H9 (cell line): ENCODE data around the gene NFYC. TPM values are rescaled to one million over a fixed set of nuclear protein-coding genes. Genes with fewer than 3 reads are reported as not detected.

Source experiments
- DNase-seq: peaks from one replicate; pipeline ENCODE4 v3.0.0-alpha.2; 2017
- H2AFZ ChIP-seq: one replicate; pipeline ENCODE4 v1.6.1; 2013; ENCODE audit warnings: mild to moderate bottlenecking, low read length, control low read depth, moderate library complexity
- H2AK5ac ChIP-seq: 2 replicates; pipeline ENCODE4 v1.6.1; 2013; ENCODE audit warnings: low read length, control low read depth, mixed read lengths; ENCODE audit not compliant: insufficient read length
- H2BK120ac ChIP-seq: one replicate; pipeline ENCODE4 v1.6.1; 2013; ENCODE audit warnings: low read depth, mild to moderate bottlenecking, low read length, control low read depth, inconsistent platforms; ENCODE audit not compliant: poor library complexity, severe bottlenecking
- H2BK12ac ChIP-seq: 2 replicates; pipeline ENCODE4 v1.6.1; 2013; ENCODE audit warnings: low read length, control low read depth, mixed read lengths, low read depth; ENCODE audit not compliant: insufficient read length
- H2BK15ac ChIP-seq: 2 replicates; pipeline ENCODE4 v1.6.1; 2013; ENCODE audit warnings: low read depth, low read length, control low read depth
- H2BK20ac ChIP-seq: one replicate; pipeline ENCODE4 v1.6.1; 2013; ENCODE audit warnings: low read depth, mild to moderate bottlenecking, low read length, control low read depth, inconsistent platforms; ENCODE audit not compliant: poor library complexity, severe bottlenecking
- H2BK5ac ChIP-seq: 2 replicates; pipeline ENCODE4 v1.6.1; 2013; ENCODE audit warnings: low read length, control low read depth, mixed read lengths; ENCODE audit not compliant: insufficient read length
- H3K14ac ChIP-seq: 2 replicates; pipeline ENCODE4 v1.6.1; 2013; ENCODE audit warnings: low read length, control low read depth; ENCODE audit not compliant: insufficient read depth
- H3K18ac ChIP-seq: 2 replicates; pipeline ENCODE4 v1.6.1; 2013; ENCODE audit warnings: low read depth, mild to moderate bottlenecking, mixed read lengths, low read length, control low read depth; ENCODE audit not compliant: insufficient read length
- H3K23ac ChIP-seq: 2 replicates; pipeline ENCODE4 v1.6.1; 2013; ENCODE audit warnings: low read length, control low read depth, mixed read lengths, low read depth; ENCODE audit not compliant: insufficient read length
- H3K23me2 ChIP-seq: 2 replicates; pipeline ENCODE4 v1.6.1; 2013; ENCODE audit warnings: low read depth, mild to moderate bottlenecking, mixed read lengths, low read length, control low read depth; ENCODE audit not compliant: insufficient read length, poor library complexity, severe bottlenecking
- H3K27ac ChIP-seq: 2 replicates; pipeline ENCODE4 v1.5.1; 2013; ENCODE audit warnings: low read length, control low read depth, mixed read lengths, low read depth; ENCODE audit not compliant: insufficient read length
- H3K27me3 ChIP-seq: 2 replicates; pipeline ENCODE4 v1.6.1; 2013; ENCODE audit warnings: low read length, control low read depth, inconsistent platforms; ENCODE audit not compliant: insufficient read depth
- H3K4ac ChIP-seq: 2 replicates; pipeline ENCODE4 v1.6.1; 2013; ENCODE audit warnings: low read depth, mild to moderate bottlenecking, control low read depth, inconsistent platforms, low read length, moderate library complexity
- H3K4me1 ChIP-seq: 2 replicates; pipeline ENCODE4 v1.6.1; 2013; ENCODE audit warnings: low read length, control low read depth, inconsistent platforms; ENCODE audit not compliant: insufficient read depth
- H3K4me2 ChIP-seq: 2 replicates; pipeline ENCODE4 v1.6.1; 2013; ENCODE audit warnings: low read length, control low read depth, mixed read lengths; ENCODE audit not compliant: insufficient read length, insufficient read depth
- H3K56ac ChIP-seq: 2 replicates; pipeline ENCODE4 v1.6.1; 2013; ENCODE audit warnings: low read depth, mild to moderate bottlenecking, mixed read lengths, low read length, control low read depth; ENCODE audit not compliant: insufficient read length
- H3K79me1 ChIP-seq: 2 replicates; pipeline ENCODE4 v1.6.1; 2013; ENCODE audit warnings: low read depth, mild to moderate bottlenecking, moderate library complexity, low read length, control low read depth, inconsistent platforms; ENCODE audit not compliant: insufficient read depth, poor library complexity, severe bottlenecking
- H3K79me2 ChIP-seq: 2 replicates; pipeline ENCODE4 v1.6.1; 2013; ENCODE audit warnings: low read length, control low read depth, inconsistent platforms; ENCODE audit not compliant: insufficient read depth
- H3K9ac ChIP-seq: 2 replicates; pipeline ENCODE4 v1.6.1; 2013; ENCODE audit warnings: low read length, control low read depth, mixed read lengths; ENCODE audit not compliant: insufficient read length; ENCODE audit errors: extremely low read depth
- H3K9me3 ChIP-seq: one replicate; pipeline ENCODE4 v1.6.1; 2013; ENCODE audit warnings: low read depth, low read length, inconsistent platforms; ENCODE audit not compliant: control insufficient read depth
- H3T11ph ChIP-seq: one replicate; pipeline ENCODE4 v1.6.1; 2013; ENCODE audit warnings: mild to moderate bottlenecking, low read length, control low read depth, inconsistent platforms
- H4K20me1 ChIP-seq: one replicate; pipeline ENCODE4 v1.6.1; 2013; ENCODE audit not compliant: control insufficient read depth, insufficient read length, insufficient read depth
- H4K5ac ChIP-seq: 2 replicates; pipeline ENCODE4 v1.6.1; 2013; ENCODE audit warnings: low read depth, mild to moderate bottlenecking, mixed read lengths, low read length, control low read depth; ENCODE audit not compliant: insufficient read length
- H4K8ac ChIP-seq: replicated peaks from 2 replicates; pipeline ENCODE4 v1.6.1; 2013; ENCODE audit warnings: low read length, control low read depth, mixed read lengths, low read depth; ENCODE audit not compliant: insufficient read length
- H4K91ac ChIP-seq: 2 replicates; pipeline ENCODE4 v1.6.1; 2013; ENCODE audit warnings: low read depth, mild to moderate bottlenecking, moderate library complexity, mixed read lengths, low read length, control low read depth; ENCODE audit not compliant: insufficient read length
- H3K27ac Mint-ChIP-seq, 3 experiments: 2 replicates in 2 of 3; 3 replicates in 1 of 3; pipeline ENCODE4 v1.8.0; 2020 to 2021; ENCODE audit warnings: mixed read lengths in 3 of 3, mild to moderate bottlenecking in 1 of 3, moderate library complexity in 1 of 3
- H3K27me3 Mint-ChIP-seq: 2 replicates; pipeline ENCODE4 v1.8.0; 2021; ENCODE audit warnings: low read depth, mild to moderate bottlenecking, moderate library complexity, mixed read lengths
- H3K36me3 Mint-ChIP-seq, 3 experiments: 2 replicates in 2 of 3; 3 replicates in 1 of 3; pipeline ENCODE4 v1.8.0; 2020 to 2021; ENCODE audit warnings: low read depth in 3 of 3, mixed read lengths in 3 of 3; ENCODE audit not compliant: insufficient read depth in 1 of 3
- H3K4me1 Mint-ChIP-seq, 2 experiments: 2 replicates each; pipeline ENCODE4 v1.8.0; 2020; ENCODE audit warnings: mixed read lengths in 2 of 2
- H3K4me3 Mint-ChIP-seq, 2 experiments: 2 replicates in 1 of 2; 3 replicates in 1 of 2; pipeline ENCODE4 v1.8.0; 2020 to 2021; ENCODE audit warnings: mild to moderate bottlenecking in 2 of 2, mixed read lengths in 2 of 2, moderate library complexity in 1 of 2
- H3K9me3 Mint-ChIP-seq, 2 experiments: 2 replicates in 1 of 2; 3 replicates in 1 of 2; pipeline ENCODE4 v1.8.0; 2020; ENCODE audit warnings: mild to moderate bottlenecking in 2 of 2, mixed read lengths in 2 of 2, moderate library complexity in 1 of 2
- WGBS: extraction: QIAGEN DNeasy Blood & Tissue Kit; methylation state at CpG from one replicate; pipeline ENCODE4 v1.1.7; 2013; ENCODE audit warnings: missing lambda C conversion rate, low lambda C conversion rate, mixed read lengths; ENCODE audit not compliant: insufficient read length; ENCODE audit errors: extremely low coverage; 5-methylcytosine and 5-hydroxymethylcytosine counted together
- total RNA-seq: library from RNA; stranded (reverse); gene quantifications from 2 replicates; pipeline ENCODE4 v1.2.1, GENCODE V29; 2021
- TF ChIP-seq, protein P1 (sequence below): fragments of 200-600 bp; sonication (generic); conservative IDR thresholded peaks from 3 replicates; pipeline ENCODE4 v1.8.0; 2021; ENCODE audit warnings: antibody characterized with exemption, mild to moderate bottlenecking

NFYC gene
- total RNA-seq, 1 experiment from 2014 or later, result 54.7 TPM

DNA sequence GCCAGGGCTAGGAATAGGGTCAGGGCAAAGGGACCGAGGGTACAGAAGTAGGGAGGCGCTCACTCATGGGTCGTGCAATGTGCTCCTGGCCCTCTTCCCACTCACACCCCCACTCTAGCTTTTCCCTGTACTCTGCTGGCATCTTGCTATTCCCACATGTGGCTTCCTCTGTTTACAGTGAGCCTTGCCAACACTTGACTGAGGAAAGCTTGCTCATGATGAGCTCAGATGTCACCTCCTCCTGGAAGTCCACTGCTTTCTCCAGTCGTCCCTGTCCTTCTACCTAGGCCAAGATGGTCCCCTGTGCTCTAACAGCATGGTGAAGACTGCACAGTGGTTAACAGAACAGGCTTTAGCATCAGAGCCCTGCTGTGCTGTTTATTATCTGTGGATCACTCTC lies 18.1 kb upstream of the NFYC start:
- Histone ChIP-seq H2AFZ (no peak overlapping the region), H3K79me1 (no peaks in the 10 kb centered on the region), H3K4ac (no peak overlapping the region), H2BK120ac (no peak overlapping the region), H2BK12ac (no peak overlapping the region), H2BK20ac (no peak overlapping the region), H3K27ac (no peak overlapping the region), H3K27me3 (no peaks in the 10 kb centered on the region), H4K91ac (no peak overlapping the region), H3K23ac (no peak overlapping the region), H3K56ac (no peak overlapping the region), H2BK5ac (no peak overlapping the region), H3K79me2 (no peaks in the 10 kb centered on the region), H2BK15ac (no peak overlapping the region), H3K9me3 (no peaks in the 10 kb centered on the region), H3K14ac (no peak overlapping the region), H3K4me1 (no peaks in the 10 kb centered on the region), H3K4me2 (no peak overlapping the region), H3K18ac (no peak overlapping the region), H3K23me2 (no peaks in the 10 kb centered on the region), H4K5ac (no peak overlapping the region), H4K20me1 (no peaks in the 10 kb centered on the region), H3T11ph (no peak overlapping the region), H2AK5ac (no peak overlapping the region), H3K9ac (no peak overlapping the region), H4K8ac (no peak overlapping the region)
- Mint-ChIP-seq H3K9me3 (no peaks in the 10 kb centered on the region), H3K4me3 (no peak overlapping the region), H3K27me3 (peaks cover 5% of the 10 kb centered on the region), H3K36me3 (no peaks in the 10 kb centered on the region), H3K27ac (no peak overlapping the region), H3K4me1 (peaks cover 2 to 7% of the 10 kb centered on the region in 2 experiments)
- DNase-seq, result no peak
- TF ChIP-seq, protein P1, sequence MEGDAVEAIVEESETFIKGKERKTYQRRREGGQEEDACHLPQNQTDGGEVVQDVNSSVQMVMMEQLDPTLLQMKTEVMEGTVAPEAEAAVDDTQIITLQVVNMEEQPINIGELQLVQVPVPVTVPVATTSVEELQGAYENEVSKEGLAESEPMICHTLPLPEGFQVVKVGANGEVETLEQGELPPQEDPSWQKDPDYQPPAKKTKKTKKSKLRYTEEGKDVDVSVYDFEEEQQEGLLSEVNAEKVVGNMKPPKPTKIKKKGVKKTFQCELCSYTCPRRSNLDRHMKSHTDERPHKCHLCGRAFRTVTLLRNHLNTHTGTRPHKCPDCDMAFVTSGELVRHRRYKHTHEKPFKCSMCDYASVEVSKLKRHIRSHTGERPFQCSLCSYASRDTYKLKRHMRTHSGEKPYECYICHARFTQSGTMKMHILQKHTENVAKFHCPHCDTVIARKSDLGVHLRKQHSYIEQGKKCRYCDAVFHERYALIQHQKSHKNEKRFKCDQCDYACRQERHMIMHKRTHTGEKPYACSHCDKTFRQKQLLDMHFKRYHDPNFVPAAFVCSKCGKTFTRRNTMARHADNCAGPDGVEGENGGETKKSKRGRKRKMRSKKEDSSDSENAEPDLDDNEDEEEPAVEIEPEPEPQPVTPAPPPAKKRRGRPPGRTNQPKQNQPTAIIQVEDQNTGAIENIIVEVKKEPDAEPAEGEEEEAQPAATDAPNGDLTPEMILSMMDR, result no peak
- no CpG with 5 or more reads among the region's 4 CpGs for WGBS
